Astrocyte (in vitro differentiated cells and primary cell): ENCODE data around the gene DAB2. TPM values are rescaled to one million over a fixed set of nuclear protein-coding genes. Genes with fewer than 3 reads are reported as not detected.
A peak's percentile ranks its signal among the peaks of the same experiment; 100 is the strongest.

Source experiments
- DNase-seq: peaks from one replicate; pipeline ENCODE4 v3.0.0-alpha.2; 2010; ENCODE audit warnings: low read depth
- FAIRE-seq: peaks from 2 replicates; lab custom pipeline; 2011; peaks lifted over from hg19 to GRCh38; lab: Jason Lieb, UNC
- H2AFZ ChIP-seq: 2 replicates; pipeline ENCODE4 v1.6.0; 2012; ENCODE audit warnings: low read depth, low read length, inconsistent platforms
- H3K27ac ChIP-seq: 2 replicates; pipeline ENCODE4 v1.5.1; 2011; ENCODE audit warnings: low read depth, low read length, inconsistent platforms
- H3K27me3 ChIP-seq: 2 replicates; pipeline ENCODE4 v1.6.0; 2011; ENCODE audit warnings: low read length, inconsistent platforms; ENCODE audit not compliant: insufficient read depth
- H3K36me3 ChIP-seq: 2 replicates; pipeline ENCODE4 v1.5.1; 2011; ENCODE audit warnings: low read length, inconsistent platforms; ENCODE audit not compliant: insufficient read depth
- H3K4me1 ChIP-seq: 2 replicates; pipeline ENCODE4 v1.5.1; 2011; ENCODE audit warnings: low read length, inconsistent platforms; ENCODE audit not compliant: insufficient read depth
- H3K4me2 ChIP-seq: 2 replicates; pipeline ENCODE4 v1.6.0; 2012; ENCODE audit warnings: low read length, inconsistent platforms
- H3K4me3 ChIP-seq: 2 replicates; pipeline ENCODE4 v1.5.1; 2011; ENCODE audit warnings: low read depth, mild to moderate bottlenecking, low read length, inconsistent platforms; ENCODE audit not compliant: insufficient read depth
- H3K79me2 ChIP-seq: 2 replicates; pipeline ENCODE4 v1.6.0; 2012; ENCODE audit warnings: mild to moderate bottlenecking, low read length, inconsistent platforms; ENCODE audit not compliant: insufficient read depth
- H3K9ac ChIP-seq: 2 replicates; pipeline ENCODE4 v1.6.0; 2012; ENCODE audit warnings: mild to moderate bottlenecking, low read length, inconsistent platforms
- H3K9me3 ChIP-seq: 2 replicates; pipeline ENCODE4 v1.5.1; 2012; ENCODE audit warnings: low read depth, mild to moderate bottlenecking, low read length, inconsistent platforms; ENCODE audit not compliant: insufficient read depth
- H4K20me1 ChIP-seq: 2 replicates; pipeline ENCODE4 v1.6.0; 2012; ENCODE audit warnings: low read length, inconsistent platforms; ENCODE audit not compliant: insufficient read depth
- H3K27ac Mint-ChIP-seq: one replicate; pipeline ENCODE4 v1.8.0; 2021; ENCODE audit warnings: mild to moderate bottlenecking, mixed read lengths; ENCODE audit not compliant: unreplicated experiment
- H3K27me3 Mint-ChIP-seq: one replicate; pipeline ENCODE4 v1.8.0; 2021; ENCODE audit warnings: low read depth, mixed read lengths; ENCODE audit not compliant: unreplicated experiment
- H3K36me3 Mint-ChIP-seq: one replicate; pipeline ENCODE4 v1.8.0; 2021; ENCODE audit warnings: low read depth, mixed read lengths; ENCODE audit not compliant: unreplicated experiment
- H3K4me1 Mint-ChIP-seq: one replicate; pipeline ENCODE4 v1.8.0; 2021; ENCODE audit warnings: low read depth, mixed read lengths; ENCODE audit not compliant: unreplicated experiment
- H3K4me3 Mint-ChIP-seq: one replicate; pipeline ENCODE4 v1.8.0; 2021; ENCODE audit warnings: mild to moderate bottlenecking, moderate library complexity, mixed read lengths; ENCODE audit not compliant: unreplicated experiment
- H3K9me3 Mint-ChIP-seq: one replicate; pipeline ENCODE4 v1.8.0; 2021; ENCODE audit warnings: mild to moderate bottlenecking, mixed read lengths; ENCODE audit not compliant: unreplicated experiment
- CTCF ChIP-seq: IDR thresholded peaks from 2 replicates; pipeline ENCODE4 v1.5.1; 2011; ENCODE audit warnings: low read depth, mild to moderate bottlenecking, inconsistent platforms, low read length, moderate library complexity; ENCODE audit not compliant: insufficient read depth
- EZH2 ChIP-seq: IDR thresholded peaks from 2 replicates; pipeline ENCODE4 v1.6.1; 2012; ENCODE audit warnings: mild to moderate bottlenecking, low read length, inconsistent platforms; ENCODE audit not compliant: insufficient read depth
- total RNA-seq: library from RNA; stranded (reverse); gene quantifications from 2 replicates; pipeline ENCODE4 v1.2.1, GENCODE V29; 2021

DAB2 gene
- total RNA-seq, 1 donor from 2014 or later, result 84.5 TPM

- DNase-seq (no peak), FAIRE-seq (no peak)
- Histone ChIP-seq H3K27ac (no peak overlapping the region), H4K20me1 (no peaks in the 10 kb centered on the region), H3K27me3 (no peaks in the 10 kb centered on the region), H3K79me2 (no peaks in the 10 kb centered on the region), H3K36me3 (no peaks in the 10 kb centered on the region), H3K9me3 (no peaks in the 10 kb centered on the region), H2AFZ (no peak overlapping the region), H3K4me3 (no peak overlapping the region), H3K4me1 (no peaks in the 10 kb centered on the region), H3K9ac (no peak overlapping the region), H3K4me2 (no peak overlapping the region)
- TF ChIP-seq EZH2 (no peak), CTCF (no peak)
- Mint-ChIP-seq H3K4me3 (no peak overlapping the region), H3K36me3 (no peaks in the 10 kb centered on the region), H3K4me1 (peaks cover 12% of the 10 kb centered on the region), H3K27ac (no peak overlapping the region), H3K27me3 (no peaks in the 10 kb centered on the region), H3K9me3 (no peaks in the 10 kb centered on the region)
Measured at GRCh38 chr5:39461007-39461682, 36.4 kb upstream of the DAB2 start.

- H3K27me3 Mint-ChIP-seq, result no peaks in the 10 kb centered on the region
- no peaks in the 10 kb centered on the region for H3K9me3 ChIP-seq
- H2AFZ ChIP-seq, result no peak overlapping the region
- no peaks in the 10 kb centered on the region for H3K27me3 ChIP-seq
- TF ChIP-seq EZH2 (no peak), CTCF (no peak)
- FAIRE-seq, result no peak
- no peaks in the 10 kb centered on the region for H3K4me1 ChIP-seq
- H3K4me3 Mint-ChIP-seq, result no peak overlapping the region
- H3K9ac ChIP-seq, result no peak overlapping the region
- peaks cover 12% of the 10 kb centered on the region for H3K4me1 Mint-ChIP-seq
- H3K36me3 Mint-ChIP-seq, result no peaks in the 10 kb centered on the region
- H3K27ac ChIP-seq, result no peak overlapping the region
- DNase-seq, result no peak
- no peaks in the 10 kb centered on the region for H3K36me3 ChIP-seq
- no peaks in the 10 kb centered on the region for H3K9me3 Mint-ChIP-seq
- no peak overlapping the region for H3K27ac Mint-ChIP-seq
- H3K4me3 ChIP-seq, result no peak overlapping the region
- no peak overlapping the region for H3K4me2 ChIP-seq
- no peaks in the 10 kb centered on the region for H4K20me1 ChIP-seq
- H3K79me2 ChIP-seq, result no peaks in the 10 kb centered on the region
Measured at GRCh38 chr5:39459907-39460306, 35.1 kb upstream of the DAB2 start.

GRCh38 chr5:39459071-39459470 lies 34.3 kb upstream of the DAB2 start:
- H3K27ac Mint-ChIP-seq, result no peak overlapping the region
- H3K36me3 Mint-ChIP-seq, result no peaks in the 10 kb centered on the region
- no peaks in the 10 kb centered on the region for H3K9me3 ChIP-seq
- FAIRE-seq, result no peak
- H3K27me3 ChIP-seq, result no peaks in the 10 kb centered on the region
- TF ChIP-seq CTCF (no peak), EZH2 (no peak)
- no peaks in the 10 kb centered on the region for H4K20me1 ChIP-seq
- H3K9me3 Mint-ChIP-seq, result no peaks in the 10 kb centered on the region
- H3K27me3 Mint-ChIP-seq, result no peaks in the 10 kb centered on the region
- H3K4me3 ChIP-seq, result no peak overlapping the region
- DNase-seq, result peak; percentile 46
- H3K36me3 ChIP-seq, result no peaks in the 10 kb centered on the region
- no peak overlapping the region for H3K9ac ChIP-seq
- no peak overlapping the region for H3K4me2 ChIP-seq
- no peak overlapping the region for H2AFZ ChIP-seq
- H3K4me1 ChIP-seq, result no peaks in the 10 kb centered on the region
- no peak overlapping the region for H3K27ac ChIP-seq
- no peaks in the 10 kb centered on the region for H3K79me2 ChIP-seq
- peaks cover 12% of the 10 kb centered on the region for H3K4me1 Mint-ChIP-seq
- no peak overlapping the region for H3K4me3 Mint-ChIP-seq
